Smooth muscle cell (in vitro differentiated cells): Measurements from ENCODE around the gene MAP1LC3B2. TPM values are rescaled to one million over a fixed set of nuclear protein-coding genes. Genes with fewer than 3 reads are reported as not detected.

Experiments
- DNase-seq: peaks from one replicate; lab custom pipeline; 2025; ENCODE audit not compliant: unreplicated experiment; lab: John Stamatoyannopoulos, UW
- H2AFZ ChIP-seq: fragments of 200-600 bp; sonication (generic); 2 replicates; pipeline ENCODE4 v1.6.0; 2016; ENCODE audit warnings: antibody characterized with exemption, low read depth, mild to moderate bottlenecking
- H3F3A ChIP-seq: fragments of 200-600 bp; sonication (generic); 2 replicates; pipeline ENCODE4 v1.6.0; 2017; ENCODE audit warnings: antibody characterized with exemption, low read depth
- H3K27ac ChIP-seq: fragments of 200-600 bp; sonication (generic); 2 replicates; pipeline ENCODE4 v1.5.1; 2016; ENCODE audit warnings: low read depth, mild to moderate bottlenecking
- H3K27me3 ChIP-seq: fragments of 200-600 bp; sonication (generic); 2 replicates; pipeline ENCODE4 v1.6.1; 2016; ENCODE audit warnings: low read depth, mild to moderate bottlenecking
- H3K36me3 ChIP-seq: fragments of 200-600 bp; sonication (generic); 2 replicates; pipeline ENCODE4 v1.5.1; 2016; ENCODE audit warnings: low read depth
- H3K4me1 ChIP-seq: fragments of 200-600 bp; sonication (generic); 2 replicates; pipeline ENCODE4 v1.5.1; 2016; ENCODE audit warnings: low read depth
- H3K4me2 ChIP-seq: fragments of 200-600 bp; sonication (generic); 2 replicates; pipeline ENCODE4 v1.6.0; 2016; ENCODE audit warnings: mild to moderate bottlenecking
- H3K4me3 ChIP-seq: fragments of 200-600 bp; sonication (generic); 2 replicates; pipeline ENCODE4 v1.5.1; 2016; ENCODE audit warnings: mild to moderate bottlenecking
- H3K79me2 ChIP-seq: fragments of 200-600 bp; sonication (generic); 2 replicates; pipeline ENCODE4 v1.6.0; 2016; ENCODE audit warnings: low read depth, mild to moderate bottlenecking
- H3K9ac ChIP-seq: fragments of 200-600 bp; sonication (generic); 2 replicates; pipeline ENCODE4 v1.6.0; 2016; ENCODE audit warnings: low read depth
- H3K9me3 ChIP-seq: fragments of 200-600 bp; sonication (generic); replicated peaks from 2 replicates; pipeline ENCODE4 v1.5.1; 2016; ENCODE audit warnings: low read depth
- H4K20me1 ChIP-seq: fragments of 200-600 bp; sonication (generic); 2 replicates; pipeline ENCODE4 v1.6.0; 2016; ENCODE audit warnings: low read depth
- CTCF ChIP-seq: fragments of 200-600 bp; sonication (generic); IDR thresholded peaks from 2 replicates; pipeline ENCODE4 v1.5.1; 2017; ENCODE audit warnings: borderline replicate concordance, mild to moderate bottlenecking, antibody characterized with exemption; ENCODE audit not compliant: insufficient read depth, poor library complexity, severe bottlenecking
- WGBS: methylation state at CpG from one replicate; pipeline ENCODE4 v1.1.7; 2016; ENCODE audit warnings: low lambda C conversion rate; 5-methylcytosine and 5-hydroxymethylcytosine counted together
- polyA plus RNA-seq: library from polyadenylated mRNA; unstranded; fragments of >200 nt; fragmentation: Nextera tagmentation; extraction: Ambion mirVana; gene quantifications from 2 replicates; pipeline ENCODE4 v1.2.1, GENCODE V29; 2016
- total RNA-seq: library from RNA; depleted of rRNA; stranded (reverse); fragments of >200 nt; gene quantifications from 2 replicates; pipeline ENCODE4 v1.2.3, GENCODE V29; 2014

The MAP1LC3B2 gene
- total and polyA plus RNA-seq, 2 experiments from 2014 or later = 0.31 to 4.2 TPM

GRCh38 chr12:116612436-116612835, 53.3 kb downstream of the MAP1LC3B2 start:
- Histone ChIP-seq H3K36me3 (no peaks in the 10 kb centered on the region), H3K79me2 (no peaks in the 10 kb centered on the region), H3K9me3 (no peaks in the 10 kb centered on the region), H3F3A (no peaks in the 10 kb centered on the region), H3K4me1 (peaks cover 8% of the 10 kb centered on the region), H3K4me3 (no peak overlapping the region), H4K20me1 (no peaks in the 10 kb centered on the region), H3K9ac (no peak overlapping the region), H3K27ac (no peak overlapping the region), H3K4me2 (no peak overlapping the region), H2AFZ (no peak overlapping the region), H3K27me3 (no peaks in the 10 kb centered on the region)
- DNase-seq = no peak
- no peak for TF ChIP-seq CTCF
- WGBS = 89% methylated on average over 6 of the region's 6 CpGs

DNA sequence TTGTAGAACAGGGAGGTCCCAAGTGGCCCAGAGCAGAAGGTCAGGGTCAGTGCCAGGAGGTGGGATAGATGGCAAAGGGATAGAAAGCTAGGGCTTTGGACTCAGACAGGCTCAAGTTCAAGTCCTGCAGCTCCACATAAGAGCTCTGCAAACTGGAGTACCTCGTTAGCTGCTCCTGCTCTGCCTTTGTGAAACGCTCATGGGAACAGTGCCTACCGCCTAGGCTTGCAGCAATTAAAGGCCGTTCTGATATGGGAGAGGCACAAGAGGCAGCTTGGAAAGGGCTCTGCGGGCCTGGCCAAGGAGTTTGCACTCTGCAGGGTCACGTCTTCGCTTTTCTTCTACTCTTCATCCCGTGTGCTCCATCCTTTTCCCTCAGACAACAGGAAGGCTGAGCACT, 54.1 kb downstream of the MAP1LC3B2 start:
- Histone ChIP-seq H3K4me2 (no peak overlapping the region), H3K36me3 (no peaks in the 10 kb centered on the region), H4K20me1 (no peaks in the 10 kb centered on the region), H3K27me3 (no peaks in the 10 kb centered on the region), H3K4me1 (peaks cover 8% of the 10 kb centered on the region), H3K79me2 (no peaks in the 10 kb centered on the region), H3K4me3 (no peak overlapping the region), H3K9ac (no peak overlapping the region), H3F3A (no peaks in the 10 kb centered on the region), H2AFZ (no peak overlapping the region), H3K9me3 (no peaks in the 10 kb centered on the region), H3K27ac (no peak overlapping the region)
- DNase-seq = no peak
- 78% methylated on average over 8 of the region's 8 CpGs for WGBS
- TF ChIP-seq CTCF = no peak

- Histone ChIP-seq H3K4me3 (no peak overlapping the region), H3K4me2 (no peak overlapping the region), H3K9me3 (no peaks in the 10 kb centered on the region), H3K4me1 (peaks cover 8% of the 10 kb centered on the region), H3K9ac (no peak overlapping the region), H2AFZ (no peak overlapping the region), H3K79me2 (no peaks in the 10 kb centered on the region), H4K20me1 (no peaks in the 10 kb centered on the region), H3K27ac (no peak overlapping the region), H3F3A (no peaks in the 10 kb centered on the region), H3K36me3 (no peaks in the 10 kb centered on the region), H3K27me3 (no peaks in the 10 kb centered on the region)
- WGBS = 82% methylated on average over 11 of the region's 11 CpGs
- no peak for DNase-seq
- TF ChIP-seq CTCF = no peak
Observed at GRCh38 chr12:116614194-116614915, 55.2 kb downstream of the MAP1LC3B2 start.

- DNase-seq = no peak
- H3K27me3 ChIP-seq = no peaks in the 10 kb centered on the region
- no peak overlapping the region for H2AFZ ChIP-seq
- no peak for TF ChIP-seq CTCF
- no peak overlapping the region for H3K4me2 ChIP-seq
- H4K20me1 ChIP-seq = no peaks in the 10 kb centered on the region
- H3K4me1 ChIP-seq = peaks cover 8% of the 10 kb centered on the region
- H3K27ac ChIP-seq = no peak overlapping the region
- H3K9ac ChIP-seq = no peak overlapping the region
- 88% methylated on average over 13 of the region's 13 CpGs for WGBS
- H3K4me3 ChIP-seq = no peak overlapping the region
- no peaks in the 10 kb centered on the region for H3F3A ChIP-seq
- no peaks in the 10 kb centered on the region for H3K9me3 ChIP-seq
- H3K79me2 ChIP-seq = no peaks in the 10 kb centered on the region
- no peaks in the 10 kb centered on the region for H3K36me3 ChIP-seq
Observed at GRCh38 chr12:116615141-116615861, 56.1 kb downstream of the MAP1LC3B2 start.
